ENCODE data around the gene MIA3. TPM values are rescaled to one million over a fixed set of nuclear protein-coding genes. Genes with fewer than 3 reads are reported as not detected.
A peak's percentile ranks its signal among the peaks of the same experiment; 100 is the strongest.
"Not testable (repeated sequence)": the region's sequence is repeated elsewhere in the genome, so short reads cannot be mapped to it uniquely, and the experiment has no call there.

The MIA3 gene
- total RNA-seq, 8 experiments from 2014 or later = 53.0 to 96.5 (median 77.7) TPM

DNA sequence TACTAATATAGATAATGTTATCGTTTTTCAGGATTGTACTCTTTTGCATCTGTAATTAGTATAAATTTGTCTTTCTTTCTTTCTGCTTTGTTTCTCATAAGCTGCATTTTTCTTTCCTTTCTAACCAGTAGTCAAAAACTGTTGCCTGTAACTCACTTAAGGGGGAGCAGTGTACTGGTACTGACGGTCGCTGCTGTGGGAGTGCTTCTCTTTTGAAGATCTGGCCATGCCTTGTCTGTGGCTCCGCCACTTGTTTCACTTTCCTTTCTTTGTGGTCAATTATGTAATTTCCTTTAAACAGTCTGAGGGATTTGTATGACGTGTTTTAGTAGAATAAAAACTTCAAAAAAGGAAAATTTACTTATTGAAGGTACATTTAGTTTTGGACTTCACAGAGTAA is 37.0 kb downstream of the MIA3 start:
- 15 to 91% (median 88%) methylated on average over 1 to 5 of the region's 5 CpGs for WGBS, 10 experiments
- H3K4me3 ChIP-seq = no peak overlapping the region
- no peaks in the 10 kb centered on the region for H3K4me1 ChIP-seq (replicated peaks in 1 of 2)
- ATAC-seq (replicated peaks in 6 of 8) = peak in 2 of 8 experiments; percentile 57 to 85
- in situ Hi-C loops (cut with MboI; ENCODE audit: low pct_unique_long_range_greater_than_20kb in 2 of 9, low sequenced_read_pairs in 9 of 9, unreplicated experiment in 9 of 9) = no loop called here
- H3K27ac ChIP-seq = no peak overlapping the region

DNA sequence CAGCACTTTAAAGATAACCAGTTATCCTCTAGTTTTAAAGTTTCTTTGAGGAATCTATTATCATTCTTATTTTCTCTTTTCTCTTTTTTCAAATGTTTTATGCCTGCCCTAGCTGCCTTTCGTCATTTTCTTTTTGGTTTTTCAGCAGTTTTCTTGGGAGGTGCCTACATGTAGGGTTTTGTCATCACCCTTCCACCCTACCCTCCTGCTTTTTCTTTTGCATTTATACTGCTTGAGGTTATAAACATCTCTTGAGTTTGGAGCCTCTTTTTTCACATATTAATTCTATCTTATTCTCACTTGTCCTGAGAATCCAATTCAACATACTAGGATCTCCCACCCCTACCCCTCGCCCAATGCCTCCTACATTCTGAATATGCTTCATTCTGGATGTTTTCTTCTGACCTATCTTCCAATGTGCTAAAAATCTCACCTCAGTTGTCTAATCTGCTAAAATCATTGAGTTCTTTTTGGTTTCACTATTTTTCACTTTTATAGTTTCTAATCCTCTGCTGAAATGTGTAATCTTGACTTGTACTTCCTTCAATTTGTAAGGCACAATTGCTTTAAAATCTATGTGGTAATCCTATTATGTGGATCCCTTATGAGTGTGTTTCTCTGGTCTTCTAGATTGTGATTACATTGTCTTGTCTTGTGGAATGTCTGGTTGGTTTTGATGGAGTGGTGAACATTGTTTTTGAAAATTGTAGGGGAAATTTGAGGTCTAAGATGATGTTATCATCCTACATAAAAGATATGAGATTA is 38.7 kb downstream of the MIA3 start:
- in situ Hi-C loops (cut with MboI; ENCODE audit: low pct_unique_long_range_greater_than_20kb in 2 of 9, low sequenced_read_pairs in 9 of 9, unreplicated experiment in 9 of 9) = no loop called here
- ATAC-seq (replicated peaks in 6 of 8) = peak in 2 of 8 experiments; percentile 70 to 85
- 40 to 100% (median 95%) methylated on average over 1 to 2 of the region's 2 CpGs; no CpG with 5 or more reads in 1 of the 10 experiments for WGBS, 10 experiments

DNA sequence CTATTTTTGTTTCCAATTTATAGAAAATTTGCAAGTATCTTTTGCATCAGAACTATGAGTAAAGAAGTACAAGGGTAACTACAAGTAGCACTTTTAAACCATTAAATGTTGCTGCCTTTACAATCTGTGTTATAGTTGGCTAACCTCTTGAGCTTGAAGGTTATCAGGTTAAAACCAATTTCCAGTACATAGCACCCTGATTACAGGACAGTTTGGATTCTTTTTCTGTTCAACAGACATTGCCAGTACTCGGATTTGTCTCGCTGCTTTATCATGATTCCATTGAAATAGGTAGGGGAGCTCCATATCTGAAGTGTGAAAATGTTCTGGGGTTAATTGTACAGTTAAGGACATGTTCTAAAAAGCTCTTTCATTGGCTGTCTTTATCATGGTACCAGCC is 40.0 kb downstream of the MIA3 start:
- no peaks in the 10 kb centered on the region for H3K4me1 ChIP-seq (replicated peaks in 1 of 2)
- H3K4me3 ChIP-seq = no peak overlapping the region
- no peak overlapping the region for H3K27ac ChIP-seq
- 80 to 100% (median 100%) methylated on average over 2 of the region's 2 CpGs; no CpG with 5 or more reads in 1 of the 10 experiments for WGBS, 10 experiments
- ATAC-seq (replicated peaks in 6 of 8) = no peak
- in situ Hi-C loops (cut with MboI; ENCODE audit: low pct_unique_long_range_greater_than_20kb in 2 of 9, low sequenced_read_pairs in 9 of 9, unreplicated experiment in 9 of 9) = no loop called here

More for the DNA sequence above, 38.7 kb downstream of the MIA3 start:
- H3K4me3 ChIP-seq = no peak overlapping the region
- H3K4me1 ChIP-seq (replicated peaks in 1 of 2) = no peaks in the 10 kb centered on the region
- H3K27ac ChIP-seq = no peak overlapping the region

DNA sequence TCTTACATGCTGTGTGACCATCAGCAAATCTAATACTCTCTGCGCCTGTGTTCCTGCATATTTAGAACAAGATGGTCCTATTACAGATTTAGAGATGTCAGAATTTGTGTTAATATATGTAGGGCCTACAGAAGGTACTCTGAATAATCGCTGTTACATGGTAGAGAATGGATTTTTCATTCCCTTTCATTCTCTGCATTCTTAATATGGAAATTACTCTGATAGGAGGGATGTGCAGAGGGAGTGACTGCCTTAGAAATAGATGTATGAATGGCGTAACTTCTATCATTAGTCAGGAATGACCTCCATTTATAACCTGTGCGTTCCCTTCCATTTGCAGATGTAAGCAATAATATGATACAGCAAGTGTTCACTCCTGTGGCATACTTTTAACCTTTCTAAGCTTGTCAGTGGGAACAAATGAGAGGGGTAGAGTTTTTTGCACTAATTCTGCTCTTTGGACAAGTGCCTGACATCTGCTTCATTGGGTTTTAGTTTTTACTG is 45.6 kb downstream of the MIA3 start:
- WGBS, 10 experiments = 43 to 100% (median 86%) methylated on average over 1 to 4 of the region's 4 CpGs; no CpG with 5 or more reads in 1 of the 10 experiments
- in situ Hi-C loops (cut with MboI; ENCODE audit: low pct_unique_long_range_greater_than_20kb in 2 of 9, low sequenced_read_pairs in 9 of 9, unreplicated experiment in 9 of 9) = no loop called here
- ATAC-seq (replicated peaks in 6 of 8) = peak in 3 of 8 experiments; percentile 71 to 83 (median 81)
- no peak overlapping the region for H3K4me3 ChIP-seq
- no peak overlapping the region for H3K27ac ChIP-seq
- H3K4me1 ChIP-seq (replicated peaks in 1 of 2) = no peaks in the 10 kb centered on the region

DNA sequence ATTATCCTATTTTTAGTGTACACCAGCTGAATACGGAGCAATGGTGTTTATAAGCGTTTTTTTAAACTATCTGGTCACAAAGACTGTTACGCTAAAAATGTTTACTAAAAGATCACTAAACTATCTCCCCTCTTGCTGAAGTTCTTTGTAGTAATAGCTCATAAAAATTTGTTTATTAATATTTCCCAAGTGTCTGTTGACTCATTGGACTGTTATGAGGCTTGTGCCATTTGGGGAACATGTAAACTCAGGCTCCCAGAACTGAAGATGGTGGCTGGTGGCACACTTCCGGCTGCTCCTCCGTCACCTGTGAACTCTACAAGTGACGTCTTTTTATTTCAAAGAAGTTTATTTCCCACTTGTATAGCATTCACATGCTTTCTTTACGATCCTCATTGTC is 48.1 kb downstream of the MIA3 start:
- no peak for ATAC-seq (replicated peaks in 6 of 8)

DNA sequence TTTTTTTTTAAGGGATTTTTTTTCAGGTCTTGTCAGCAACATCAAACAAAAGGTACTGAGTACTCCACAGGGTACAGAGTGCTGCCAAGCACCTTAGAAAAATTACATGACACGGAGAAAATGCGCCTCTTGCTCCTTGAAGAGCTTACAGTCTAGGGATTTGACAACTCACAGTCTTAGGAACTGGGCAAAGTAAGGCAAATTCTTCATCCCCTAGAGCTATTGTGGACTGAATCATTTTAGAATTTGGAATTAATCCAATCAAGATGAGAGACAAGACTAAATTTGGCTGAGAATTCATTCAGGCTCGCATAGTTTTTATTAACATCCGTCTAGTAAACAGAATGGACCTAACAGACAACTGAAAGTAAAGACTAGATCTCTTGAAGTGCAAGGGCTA is 50.3 kb downstream of the MIA3 start:
- H3K27ac ChIP-seq; in situ Hi-C loops (cut with MboI; ENCODE audit: low pct_unique_long_range_greater_than_20kb in 2 of 9, low sequenced_read_pairs in 9 of 9, unreplicated experiment in 9 of 9); H3K4me1 ChIP-seq (replicated peaks in 1 of 2); H3K4me3 ChIP-seq: not testable (repeated sequence)
- no CpG with 5 or more reads among the region's 4 CpGs for WGBS, 10 experiments
- ATAC-seq (replicated peaks in 6 of 8) = peak in 3 of 8 experiments; percentile 39 to 56 (median 47)

More for the DNA sequence above, 48.1 kb downstream of the MIA3 start:
- 79 to 100% (median 95%) methylated on average over 3 to 7 of the region's 7 CpGs for WGBS, 10 experiments
- in situ Hi-C loops (cut with MboI; ENCODE audit: low pct_unique_long_range_greater_than_20kb in 2 of 9, low sequenced_read_pairs in 9 of 9, unreplicated experiment in 9 of 9) = no loop called here
- H3K4me1 ChIP-seq (replicated peaks in 1 of 2) = no peaks in the 10 kb centered on the region
- no peak overlapping the region for H3K27ac ChIP-seq
- H3K4me3 ChIP-seq = no peak overlapping the region

DNA sequence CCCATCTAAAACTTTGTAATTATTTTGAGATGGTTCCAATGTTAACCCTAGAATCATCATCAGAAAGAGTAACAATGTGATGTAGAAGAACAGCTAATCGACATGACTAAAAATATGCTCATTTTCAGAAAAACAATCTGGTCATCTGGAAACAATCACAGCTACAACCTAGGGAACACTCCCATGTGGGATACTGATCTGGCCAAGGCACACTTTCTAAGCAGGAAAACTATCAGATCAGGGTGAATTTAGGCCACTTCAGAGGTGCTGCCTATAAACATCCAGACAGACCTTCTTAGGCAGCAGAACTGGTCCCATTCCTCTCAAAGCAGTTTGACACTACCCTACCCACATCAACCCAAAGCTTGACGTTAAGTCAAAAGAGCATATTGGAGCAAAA is 51.2 kb downstream of the MIA3 start:
- H3K4me3 ChIP-seq; H3K27ac ChIP-seq; in situ Hi-C loops (cut with MboI; ENCODE audit: low pct_unique_long_range_greater_than_20kb in 2 of 9, low sequenced_read_pairs in 9 of 9, unreplicated experiment in 9 of 9); H3K4me1 ChIP-seq (replicated peaks in 1 of 2): not testable (repeated sequence)
- ATAC-seq (replicated peaks in 6 of 8) = peak in 3 of 8 experiments; percentile 41 to 66 (median 48)
- no CpG with 5 or more reads among the region's 2 CpGs for WGBS, 10 experiments

DNA sequence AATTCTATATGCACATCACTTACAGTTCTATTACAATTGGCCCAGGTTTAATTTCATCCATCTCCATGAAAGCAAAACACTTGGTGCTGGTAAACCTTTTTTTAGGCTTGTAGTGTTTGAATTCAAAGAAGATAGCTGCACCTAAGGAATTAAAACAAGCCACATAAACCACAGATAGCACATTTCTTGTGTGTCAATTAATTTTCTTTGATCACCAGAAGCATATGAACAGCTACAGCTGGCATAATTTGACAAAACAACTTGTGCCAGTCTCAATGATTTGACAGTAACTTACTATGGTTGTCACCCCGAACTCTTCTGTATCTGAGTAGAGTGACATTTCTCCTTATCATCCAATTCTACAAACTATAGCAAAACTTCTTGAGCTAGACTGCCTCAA is 52.2 kb downstream of the MIA3 start:
- no peak overlapping the region for H3K4me3 ChIP-seq
- H3K27ac ChIP-seq = no peak overlapping the region
- ATAC-seq (replicated peaks in 6 of 8) = no peak
- WGBS, 10 experiments = 75 to 100% (median 100%) methylated on average over 1 of the region's 1 CpG; no CpG with 5 or more reads in 2 of the 10 experiments
- in situ Hi-C loops (cut with MboI; ENCODE audit: low pct_unique_long_range_greater_than_20kb in 2 of 9, low sequenced_read_pairs in 9 of 9, unreplicated experiment in 9 of 9) = no loop called here
- H3K4me1 ChIP-seq (replicated peaks in 1 of 2) = no peaks in the 10 kb centered on the region

DNA sequence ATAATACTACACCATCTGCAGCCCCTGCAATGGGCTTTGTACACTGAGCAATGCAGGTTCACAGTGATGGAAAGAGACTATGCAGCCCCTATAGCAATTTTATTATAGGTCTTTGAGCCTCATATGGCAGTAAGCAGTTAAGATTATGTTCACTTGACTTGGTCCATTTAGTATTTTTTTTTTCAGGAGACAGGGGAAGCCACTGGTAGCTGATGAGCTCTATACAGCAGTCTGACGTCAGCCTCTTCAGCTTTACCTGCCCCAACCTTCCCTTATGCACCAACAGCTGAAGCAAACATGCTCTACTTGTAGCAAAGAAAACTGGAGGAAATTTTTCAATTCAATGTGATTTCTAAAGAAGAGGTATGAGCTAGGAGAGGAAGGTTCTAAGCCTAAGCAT is 62.2 kb downstream of the MIA3 start:
- H3K4me1 ChIP-seq (replicated peaks in 1 of 2) = peaks cover 0 to 5% of the 10 kb centered on the region in 2 donors
- WGBS, 10 experiments = 9 to 63% (median 30%) methylated on average over 1 of the region's 1 CpG; no CpG with 5 or more reads in 5 of the 10 experiments
- peak in 5 of 8 experiments; percentile 12 to 92 (median 76) for ATAC-seq (replicated peaks in 6 of 8)
- in situ Hi-C loops (cut with MboI; ENCODE audit: low pct_unique_long_range_greater_than_20kb in 2 of 9, low sequenced_read_pairs in 9 of 9, unreplicated experiment in 9 of 9) = no loop called here
- peak overlapping the region in 1 of 2 donors; percentile 41 for H3K27ac ChIP-seq
- H3K4me3 ChIP-seq = no peak overlapping the region

DNA sequence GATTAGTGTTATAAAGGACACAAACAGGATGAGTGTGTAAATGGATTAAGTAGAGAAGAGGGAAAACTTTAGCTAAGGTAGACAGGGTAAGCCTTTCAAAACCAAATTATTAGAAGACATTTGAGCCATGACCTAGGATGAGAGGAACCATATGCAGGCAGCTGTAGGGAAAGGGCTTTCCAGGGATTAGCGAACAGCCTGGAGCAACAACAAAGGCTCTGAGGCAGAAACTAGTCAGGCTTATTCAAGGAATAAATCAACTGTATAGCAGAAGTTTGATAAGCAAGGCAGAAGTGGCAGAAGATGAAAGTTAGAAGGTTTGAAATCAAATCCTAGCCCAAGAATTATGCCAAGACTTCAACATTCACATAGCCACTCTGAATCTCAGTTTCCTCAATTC is 73.1 kb downstream of the MIA3 start:
- 82 to 100% (median 100%) methylated on average over 1 of the region's 1 CpG; no CpG with 5 or more reads in 2 of the 10 experiments for WGBS, 10 experiments
- no peaks in the 10 kb centered on the region for H3K4me1 ChIP-seq (replicated peaks in 1 of 2)
- in situ Hi-C loops (cut with MboI; ENCODE audit: low pct_unique_long_range_greater_than_20kb in 2 of 9, low sequenced_read_pairs in 9 of 9, unreplicated experiment in 9 of 9) = no loop called here

DNA sequence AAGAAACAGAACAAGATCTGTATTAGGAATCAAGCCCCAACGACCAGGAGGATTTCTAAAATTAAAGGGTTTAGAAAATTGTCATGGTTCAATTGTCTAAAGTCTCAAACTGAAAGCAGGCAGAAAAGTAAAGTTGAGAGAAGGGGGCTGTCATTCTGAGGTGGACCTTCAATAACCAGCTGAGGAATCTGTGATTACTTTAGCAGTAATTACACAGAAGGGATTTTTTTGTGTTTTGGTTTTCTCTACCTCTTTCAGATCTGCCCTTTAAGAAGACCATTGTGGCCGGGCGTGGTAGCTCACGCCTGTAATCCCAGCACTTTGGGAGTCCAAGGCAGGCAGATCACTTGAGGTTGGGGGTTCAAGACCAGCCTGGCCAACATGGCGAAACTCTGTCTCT is 77.0 kb downstream of the MIA3 start:
- no peaks in the 10 kb centered on the region for H3K4me1 ChIP-seq (replicated peaks in 1 of 2)
- 74 to 97% (median 81%) methylated on average over 1 to 5 of the region's 5 CpGs; no CpG with 5 or more reads in 2 of the 10 experiments for WGBS, 10 experiments
- no peak overlapping the region for H3K27ac ChIP-seq
- no peak overlapping the region for H3K4me3 ChIP-seq
- in situ Hi-C loops (cut with MboI; ENCODE audit: low pct_unique_long_range_greater_than_20kb in 2 of 9, low sequenced_read_pairs in 9 of 9, unreplicated experiment in 9 of 9) = no loop called here
- ATAC-seq (replicated peaks in 6 of 8) = no peak

More for the DNA sequence above, 73.1 kb downstream of the MIA3 start:
- no peak overlapping the region for H3K27ac ChIP-seq
- no peak overlapping the region for H3K4me3 ChIP-seq
- ATAC-seq (replicated peaks in 6 of 8) = peak in 1 of 8 experiments; percentile 50

DNA sequence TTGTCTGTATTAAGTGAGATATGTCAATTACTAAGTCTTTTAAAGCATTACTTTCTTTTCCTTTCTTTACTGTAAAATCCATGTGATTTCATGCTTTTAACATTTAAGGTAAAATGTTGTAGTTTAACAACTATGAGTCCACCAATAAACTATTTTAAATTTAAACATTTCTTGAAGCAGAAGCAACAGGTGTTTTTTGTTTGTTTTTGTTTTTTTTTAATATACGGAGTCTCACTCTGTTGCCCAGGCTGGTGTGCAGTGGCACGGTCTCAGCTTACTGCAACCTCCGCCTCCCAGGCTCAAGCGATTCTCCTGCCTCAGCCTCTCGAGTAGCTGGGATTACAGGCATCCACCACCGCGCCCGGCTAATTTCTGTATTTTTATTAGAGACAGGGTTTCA is 78.8 kb downstream of the MIA3 start:
- H3K4me1 ChIP-seq (replicated peaks in 1 of 2) = no peaks in the 10 kb centered on the region
- no peak overlapping the region for H3K27ac ChIP-seq
- no peak overlapping the region for H3K4me3 ChIP-seq
- in situ Hi-C loops (cut with MboI; ENCODE audit: low pct_unique_long_range_greater_than_20kb in 2 of 9, low sequenced_read_pairs in 9 of 9, unreplicated experiment in 9 of 9) = no loop called here
- ATAC-seq (replicated peaks in 6 of 8) = no peak
- 86 to 100% (median 98%) methylated on average over 3 to 8 of the region's 8 CpGs for WGBS, 10 experiments

DNA sequence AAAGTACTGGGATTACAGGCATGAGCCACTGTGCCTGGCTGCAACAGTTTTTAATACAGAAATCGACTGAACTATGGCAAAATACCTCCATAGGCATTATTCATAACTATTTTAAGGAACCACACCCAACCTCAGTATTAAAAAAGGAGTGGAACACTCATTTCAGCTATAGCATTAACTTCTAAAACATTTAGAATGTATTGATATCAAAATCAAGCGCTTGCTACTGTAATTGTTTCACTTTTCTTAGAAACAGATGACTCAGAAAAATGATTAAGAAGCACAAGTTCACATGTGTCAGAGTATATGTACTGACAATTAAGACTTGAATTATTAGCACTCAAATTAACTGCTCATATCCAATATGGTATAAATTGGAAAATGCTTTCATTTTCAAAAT is 79.3 kb downstream of the MIA3 start:
- H3K4me1 ChIP-seq (replicated peaks in 1 of 2) = no peaks in the 10 kb centered on the region
- in situ Hi-C loops (cut with MboI; ENCODE audit: low pct_unique_long_range_greater_than_20kb in 2 of 9, low sequenced_read_pairs in 9 of 9, unreplicated experiment in 9 of 9) = no loop called here
- peak in 1 of 8 experiments; percentile 30 for ATAC-seq (replicated peaks in 6 of 8)
- no peak overlapping the region for H3K4me3 ChIP-seq
- H3K27ac ChIP-seq = no peak overlapping the region
- WGBS, 10 experiments = 57 to 100% (median 91%) methylated on average over 1 to 2 of the region's 2 CpGs; no CpG with 5 or more reads in 2 of the 10 experiments
